ENCODE data around the gene SCAI. TPM values are rescaled to one million over a fixed set of nuclear protein-coding genes. Genes with fewer than 3 reads are reported as not detected.
"Not testable (repeated sequence)": the region's sequence is repeated elsewhere in the genome, so short reads cannot be mapped to it uniquely, and the experiment has no call there.

SCAI gene
- total RNA-seq, 2 donors from 2014 or later: 7.2 to 10.5 TPM

GRCh38 chr9:124964604-124965003 is 178.7 kb downstream of the SCAI start:
- DNase-seq (no peak), ATAC-seq (no peak)
- Mint-ChIP-seq H3K27ac (peak overlapping the region; percentile 90), H3K27me3 (no peaks in the 10 kb centered on the region), H3K4me1 (peaks cover 19% of the 10 kb centered on the region), H3K36me3 (ENCODE audit: low read depth) (no peaks in the 10 kb centered on the region), H3K4me3 (no peak overlapping the region)
- no peaks in the 10 kb centered on the region for H3K9me3 ChIP-seq (ENCODE audit: control insufficient read depth, low read length, poor library complexity, severe bottlenecking)

DNA sequence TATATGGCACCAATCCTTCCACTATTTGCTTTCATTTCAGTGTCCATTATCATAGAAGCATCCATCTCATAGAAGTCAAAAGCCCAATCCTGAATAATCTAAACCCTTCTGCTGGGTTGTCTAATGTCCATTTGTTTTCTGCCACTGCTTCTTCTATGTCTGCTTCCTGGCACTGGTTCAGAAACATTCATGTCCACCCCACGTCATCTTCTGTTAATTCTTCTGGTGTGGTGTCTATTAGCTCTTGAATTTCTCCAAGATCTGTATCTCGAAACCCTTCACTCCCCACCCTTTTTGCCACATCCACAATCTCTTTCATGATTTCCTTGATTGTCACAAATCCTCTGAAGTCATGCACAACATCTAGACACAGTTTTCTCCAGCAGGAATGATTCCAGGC is 179.3 kb downstream of the SCAI start:
- no peak for ATAC-seq

DNA sequence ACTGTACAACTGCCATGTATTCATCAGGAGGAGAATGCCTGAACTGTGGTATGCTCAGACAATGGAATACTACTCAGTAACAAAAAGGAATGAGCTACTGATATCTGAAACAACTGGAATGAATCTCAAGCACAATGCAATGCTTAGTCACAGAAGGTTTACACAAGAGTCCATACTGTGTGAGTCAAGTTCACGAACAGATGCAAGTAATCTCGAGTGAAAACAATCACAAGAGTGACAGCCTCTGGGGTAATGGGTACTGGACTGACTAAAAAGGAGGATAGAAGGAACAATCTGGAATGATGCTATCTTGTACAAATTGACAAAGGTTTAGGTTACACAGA is 182.9 kb downstream of the SCAI start:
- H3K9me3 ChIP-seq (ENCODE audit: control insufficient read depth, low read length, poor library complexity, severe bottlenecking): no peaks in the 10 kb centered on the region
- Mint-ChIP-seq H3K4me3 (no peak overlapping the region), H3K4me1 (peaks cover 13% of the 10 kb centered on the region), H3K36me3 (ENCODE audit: low read depth) (no peaks in the 10 kb centered on the region), H3K27ac (no peak overlapping the region), H3K27me3 (no peaks in the 10 kb centered on the region)
- ATAC-seq: no peak
- DNase-seq: no peak

More for the DNA sequence above, 179.3 kb downstream of the SCAI start:
- H3K27me3 Mint-ChIP-seq: no peaks in the 10 kb centered on the region
- H3K4me1 Mint-ChIP-seq: peaks cover 19% of the 10 kb centered on the region
- H3K36me3 Mint-ChIP-seq (ENCODE audit: low read depth): no peaks in the 10 kb centered on the region
- H3K9me3 ChIP-seq (ENCODE audit: control insufficient read depth, low read length, poor library complexity, severe bottlenecking): no peaks in the 10 kb centered on the region
- DNase-seq: no peak
- H3K27ac Mint-ChIP-seq: peak overlapping the region; percentile 90
- H3K4me3 Mint-ChIP-seq: peak overlapping the region; percentile 34

DNA sequence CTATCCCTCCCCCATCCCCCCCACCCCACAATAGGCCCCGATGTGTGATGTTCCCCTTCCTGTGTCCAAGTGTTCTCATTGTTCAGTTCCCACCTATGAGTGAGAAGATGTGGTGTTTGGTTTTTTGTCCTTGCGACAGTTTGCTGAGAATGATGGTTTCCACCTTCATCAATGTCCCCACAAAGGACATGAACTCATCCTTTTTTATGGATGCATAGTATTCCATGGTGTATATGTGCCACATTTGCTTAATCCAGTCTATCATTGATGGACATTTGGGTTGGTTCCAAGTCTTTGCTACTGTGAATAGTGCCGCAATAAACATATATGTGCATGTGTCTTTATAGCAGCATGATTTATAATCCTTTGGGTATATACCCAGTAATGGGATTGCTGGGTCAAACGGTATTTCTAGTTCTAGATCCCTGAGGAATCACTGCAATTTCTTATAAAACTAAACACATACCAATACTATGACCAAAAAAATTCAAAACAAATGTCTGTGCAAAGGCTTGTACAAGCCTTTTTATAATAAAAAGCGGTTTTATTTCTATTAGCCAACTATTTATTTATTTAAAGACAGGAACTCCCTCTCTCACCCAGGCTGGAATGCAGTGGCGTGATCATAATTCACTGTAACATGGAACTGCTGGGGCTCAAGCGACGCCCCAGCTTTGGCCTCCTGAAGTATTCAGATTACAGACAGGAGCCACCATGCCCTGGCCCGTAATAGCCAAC is 183.5 kb downstream of the SCAI start:
- not testable (repeated sequence) for H3K27ac Mint-ChIP-seq; ATAC-seq; H3K36me3 Mint-ChIP-seq (ENCODE audit: low read depth); H3K27me3 Mint-ChIP-seq; DNase-seq; H3K9me3 ChIP-seq (ENCODE audit: control insufficient read depth, low read length, poor library complexity, severe bottlenecking); H3K4me1 Mint-ChIP-seq; H3K4me3 Mint-ChIP-seq

DNA sequence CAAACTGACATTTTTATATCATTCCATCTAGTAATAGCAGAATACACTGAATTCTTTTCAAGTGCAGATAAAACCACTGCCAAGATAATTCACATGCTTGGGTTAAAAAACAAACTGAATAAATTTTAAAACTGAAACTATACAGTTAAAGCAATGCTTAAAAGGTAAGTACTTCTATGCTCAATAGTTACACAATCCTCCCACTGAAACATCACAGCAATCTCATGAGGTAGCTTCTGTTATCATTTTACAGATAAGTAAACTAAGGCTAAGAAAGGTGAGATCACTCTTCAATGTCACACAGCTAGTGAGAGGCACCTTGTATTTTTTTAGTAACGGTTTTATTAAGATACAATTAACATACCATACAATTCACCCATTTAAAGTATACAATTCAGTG is 189.1 kb downstream of the SCAI start:
- H3K4me1 Mint-ChIP-seq: no peaks in the 10 kb centered on the region
- H3K27me3 Mint-ChIP-seq: no peaks in the 10 kb centered on the region
- no peaks in the 10 kb centered on the region for H3K36me3 Mint-ChIP-seq (ENCODE audit: low read depth)
- H3K27ac Mint-ChIP-seq: no peak overlapping the region
- H3K9me3 ChIP-seq (ENCODE audit: control insufficient read depth, low read length, poor library complexity, severe bottlenecking): no peaks in the 10 kb centered on the region
- H3K4me3 Mint-ChIP-seq: no peak overlapping the region
- no peak for DNase-seq
- ATAC-seq: no peak

GRCh38 chr9:124950050-124950718 is 193.1 kb downstream of the SCAI start:
- H3K27me3 Mint-ChIP-seq: no peaks in the 10 kb centered on the region
- H3K36me3 Mint-ChIP-seq (ENCODE audit: low read depth): no peaks in the 10 kb centered on the region
- H3K4me3 Mint-ChIP-seq: no peak overlapping the region
- ATAC-seq (no peak), DNase-seq (no peak)
- no peaks in the 10 kb centered on the region for H3K4me1 Mint-ChIP-seq
- H3K9me3 ChIP-seq (ENCODE audit: control insufficient read depth, low read length, poor library complexity, severe bottlenecking): no peaks in the 10 kb centered on the region
- H3K27ac Mint-ChIP-seq: no peak overlapping the region

DNA sequence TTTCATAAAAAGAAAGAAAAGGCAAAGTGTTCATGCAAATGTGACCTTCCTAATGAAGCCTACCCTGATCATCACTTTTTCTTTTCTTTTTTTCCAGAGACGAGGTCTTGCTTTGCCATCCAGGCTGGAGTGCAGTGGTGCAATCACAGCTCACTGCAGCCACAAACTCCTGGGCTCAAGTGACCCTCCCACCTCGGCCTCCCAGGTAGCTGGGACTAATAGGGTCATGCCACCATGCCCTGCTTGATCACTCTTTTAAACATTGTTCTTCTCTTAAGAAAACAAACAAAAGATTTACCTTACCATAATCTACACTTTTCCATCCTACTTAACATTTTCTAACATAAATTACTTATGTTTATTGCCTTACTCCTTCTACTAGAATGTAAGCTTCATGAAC is 193.9 kb downstream of the SCAI start:
- ATAC-seq: no peak
- Mint-ChIP-seq H3K27ac (no peak overlapping the region), H3K4me3 (no peak overlapping the region), H3K27me3 (no peaks in the 10 kb centered on the region), H3K4me1 (no peaks in the 10 kb centered on the region), H3K36me3 (ENCODE audit: low read depth) (no peaks in the 10 kb centered on the region)
- H3K9me3 ChIP-seq (ENCODE audit: control insufficient read depth, low read length, poor library complexity, severe bottlenecking): no peaks in the 10 kb centered on the region
- no peak for DNase-seq

GRCh38 chr9:124947727-124948391 is 195.5 kb downstream of the SCAI start:
- ATAC-seq: no peak

DNA sequence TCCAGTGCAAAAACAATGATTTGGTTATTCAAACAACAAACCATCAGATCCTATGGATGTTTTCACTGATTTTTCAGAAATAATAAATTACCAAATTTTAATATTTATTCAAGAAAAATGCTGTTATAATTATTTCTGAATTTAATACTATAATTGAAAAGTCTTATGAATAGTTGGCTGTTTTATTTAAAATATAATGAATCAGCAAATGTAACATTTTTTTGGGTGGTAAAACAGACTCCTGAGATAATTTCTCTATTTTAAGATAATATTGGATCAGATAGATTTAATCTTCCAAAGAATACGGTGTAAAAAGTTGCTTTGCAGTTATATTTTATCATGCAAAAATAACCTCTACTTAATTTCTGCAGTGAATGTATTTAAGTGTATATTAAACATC is 197.2 kb downstream of the SCAI start:
- Mint-ChIP-seq H3K4me1 (peaks cover 7% of the 10 kb centered on the region), H3K27me3 (no peaks in the 10 kb centered on the region), H3K4me3 (no peak overlapping the region), H3K36me3 (ENCODE audit: low read depth) (no peaks in the 10 kb centered on the region), H3K27ac (no peak overlapping the region)
- ATAC-seq: no peak
- H3K9me3 ChIP-seq (ENCODE audit: control insufficient read depth, low read length, poor library complexity, severe bottlenecking): no peaks in the 10 kb centered on the region
- no peak for DNase-seq

More at GRCh38 chr9:124947727-124948391, 195.5 kb downstream of the SCAI start:
- Mint-ChIP-seq H3K4me3 (no peak overlapping the region), H3K4me1 (no peaks in the 10 kb centered on the region), H3K36me3 (ENCODE audit: low read depth) (no peaks in the 10 kb centered on the region), H3K27me3 (no peaks in the 10 kb centered on the region), H3K27ac (peak overlapping the region; percentile 9)
- DNase-seq: no peak
- no peaks in the 10 kb centered on the region for H3K9me3 ChIP-seq (ENCODE audit: control insufficient read depth, low read length, poor library complexity, severe bottlenecking)

- H3K4me3 Mint-ChIP-seq: peak overlapping the region; percentile 96
- H3K27ac Mint-ChIP-seq: peak overlapping the region; percentile 97
- peaks cover 2% of the 10 kb centered on the region for H3K36me3 Mint-ChIP-seq (ENCODE audit: low read depth)
- ATAC-seq (peak; percentile 54), DNase-seq (peak; percentile 39 to 48 (median 45))
- H3K4me1 Mint-ChIP-seq: peaks cover 20% of the 10 kb centered on the region
- no peaks in the 10 kb centered on the region for H3K27me3 Mint-ChIP-seq
- H3K9me3 ChIP-seq (ENCODE audit: control insufficient read depth, low read length, poor library complexity, severe bottlenecking): no peaks in the 10 kb centered on the region
Observed at GRCh38 chr9:124941679-124942561, 201.4 kb downstream of the SCAI start.

- peak; percentile 89 for ATAC-seq
- DNase-seq: peak; percentile 89 to 96 (median 93)
- Mint-ChIP-seq H3K27ac (peak within 1 kb of the TSS; percentile 97), H3K27me3 (no peaks in the 10 kb centered on the region), H3K4me3 (peak within 1 kb of the TSS; percentile 96), H3K4me1 (peaks cover 20% of the 10 kb centered on the region), H3K36me3 (ENCODE audit: low read depth) (peaks cover 2% of the 10 kb centered on the region)
- H3K9me3 ChIP-seq (ENCODE audit: control insufficient read depth, low read length, poor library complexity, severe bottlenecking): no peaks in the 10 kb centered on the region
Observed at GRCh38 chr9:124940894-124941678, 202.2 kb downstream of the SCAI start, which contains the start of gene GOLGA1. TSS of gene GOLGA1 (minus strand) at chr9:124941083. CDS start at chr9:124938711, 2,372 bp downstream.

DNA sequence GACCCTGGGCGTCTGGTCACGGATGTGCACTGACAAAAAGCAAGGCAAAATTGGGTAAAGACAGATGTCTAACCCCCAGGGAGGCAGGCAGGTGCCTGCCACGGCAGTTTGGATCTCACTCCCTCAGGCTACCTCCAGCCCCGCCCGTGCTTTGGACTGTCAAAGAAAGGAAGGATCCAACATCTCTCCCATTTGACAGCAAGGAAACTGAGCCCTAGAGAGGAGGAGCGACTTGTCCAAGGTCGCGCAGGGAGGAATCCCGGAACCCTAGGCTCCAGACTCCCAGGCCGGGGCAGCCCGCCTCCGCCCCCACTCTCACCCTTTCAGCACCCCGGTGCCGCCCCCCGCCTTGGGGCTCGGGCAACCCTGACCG is 202.8 kb downstream of the SCAI start:
- ATAC-seq (peak; percentile 4), DNase-seq (no peak)
- Mint-ChIP-seq H3K4me3 (peak overlapping the region; percentile 96), H3K36me3 (ENCODE audit: low read depth) (peaks cover 4% of the 10 kb centered on the region), H3K4me1 (peaks cover 22% of the 10 kb centered on the region), H3K27ac (peak overlapping the region; percentile 97), H3K27me3 (no peaks in the 10 kb centered on the region)
- no peaks in the 10 kb centered on the region for H3K9me3 ChIP-seq (ENCODE audit: control insufficient read depth, low read length, poor library complexity, severe bottlenecking)
